Measurements from ENCODE around the gene ASAP3.

DNA sequence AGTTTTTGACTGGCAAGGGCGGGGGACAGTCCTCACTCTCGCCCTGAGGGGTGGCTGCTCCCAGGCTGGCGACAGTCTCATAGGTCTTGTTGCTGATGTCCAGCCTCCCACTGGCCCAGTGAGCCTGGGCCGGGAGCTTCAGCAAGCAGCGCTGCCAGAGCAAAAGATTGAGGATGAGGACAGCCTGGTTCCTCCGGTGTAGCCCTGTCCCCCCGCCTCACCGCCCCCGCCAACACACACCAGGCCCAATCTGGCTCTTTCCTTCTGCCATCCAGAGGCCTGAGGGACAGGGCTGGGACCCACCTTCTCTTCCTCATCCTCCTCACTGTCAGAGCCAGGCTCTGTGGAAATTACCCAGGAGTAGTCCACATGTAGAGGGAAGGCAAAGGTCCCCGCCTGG lies 50.9 kb downstream of the ASAP3 start:
- TF ChIP-seq, protein P1, sequence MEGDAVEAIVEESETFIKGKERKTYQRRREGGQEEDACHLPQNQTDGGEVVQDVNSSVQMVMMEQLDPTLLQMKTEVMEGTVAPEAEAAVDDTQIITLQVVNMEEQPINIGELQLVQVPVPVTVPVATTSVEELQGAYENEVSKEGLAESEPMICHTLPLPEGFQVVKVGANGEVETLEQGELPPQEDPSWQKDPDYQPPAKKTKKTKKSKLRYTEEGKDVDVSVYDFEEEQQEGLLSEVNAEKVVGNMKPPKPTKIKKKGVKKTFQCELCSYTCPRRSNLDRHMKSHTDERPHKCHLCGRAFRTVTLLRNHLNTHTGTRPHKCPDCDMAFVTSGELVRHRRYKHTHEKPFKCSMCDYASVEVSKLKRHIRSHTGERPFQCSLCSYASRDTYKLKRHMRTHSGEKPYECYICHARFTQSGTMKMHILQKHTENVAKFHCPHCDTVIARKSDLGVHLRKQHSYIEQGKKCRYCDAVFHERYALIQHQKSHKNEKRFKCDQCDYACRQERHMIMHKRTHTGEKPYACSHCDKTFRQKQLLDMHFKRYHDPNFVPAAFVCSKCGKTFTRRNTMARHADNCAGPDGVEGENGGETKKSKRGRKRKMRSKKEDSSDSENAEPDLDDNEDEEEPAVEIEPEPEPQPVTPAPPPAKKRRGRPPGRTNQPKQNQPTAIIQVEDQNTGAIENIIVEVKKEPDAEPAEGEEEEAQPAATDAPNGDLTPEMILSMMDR (IDR thresholded peaks at IDR 0.05; ENCODE audit: insufficient read depth, low read depth, low read length), result no peak
- no peak for TF ChIP-seq EZH2 (IDR thresholded peaks at IDR 0.05; ENCODE audit: insufficient read depth, low read length)
